Gastroesophageal sphincter (tissue), 3 donors: ENCODE measurements around the gene SBNO1.

ENCODE experiments used
- POLR2AphosphoS5 ChIP-seq: sonication (generic); formaldehyde crosslinking; IDR thresholded peaks from one replicate; pipeline ENCODE4 v1.6.1; 2017; ENCODE audit warnings: antibody characterized with exemption
- TF ChIP-seq, protein P1 (sequence below), 4 experiments: fragments of 200-600 bp in 2 of 4; fragments of 450-650 bp in 2 of 4; sonication (generic) in 1 of 4; IDR thresholded peaks; one replicate each; pipeline ENCODE4 v1.5.1; 2017 to 2019; ENCODE audit warnings: antibody characterized with exemption in 4 of 4, mild to moderate bottlenecking in 2 of 4, moderate library complexity in 2 of 4

DNA sequence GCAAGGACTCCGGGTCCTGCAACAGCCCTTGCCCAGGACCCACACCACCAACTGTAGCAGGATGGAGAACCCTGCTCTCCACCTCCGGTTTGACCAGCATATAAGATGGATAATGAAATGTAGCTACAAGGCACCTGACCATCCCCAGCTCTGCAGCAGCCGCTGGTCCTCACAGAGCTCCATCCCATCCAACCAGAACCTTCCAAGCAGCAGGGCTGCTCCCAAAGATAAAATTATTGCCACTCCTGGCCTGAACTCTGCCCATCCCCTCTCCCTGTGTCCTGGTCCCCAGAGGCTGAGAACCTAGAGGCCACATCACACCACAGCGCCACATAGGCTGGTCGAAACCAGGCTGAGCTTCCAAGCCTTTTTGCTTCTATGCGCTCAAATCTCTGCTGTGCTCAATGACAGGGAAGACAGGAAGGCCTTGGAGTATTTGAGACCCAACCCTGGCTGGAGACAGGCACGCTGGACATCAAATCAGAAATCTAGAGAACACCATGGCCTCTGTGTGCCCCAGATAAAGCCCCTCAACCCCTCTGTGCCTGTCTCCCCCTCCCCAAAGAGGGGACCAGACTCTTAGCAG is 97.2 kb downstream of the SBNO1 start:
- no peak for TF ChIP-seq POLR2AphosphoS5
- TF ChIP-seq, protein P1, sequence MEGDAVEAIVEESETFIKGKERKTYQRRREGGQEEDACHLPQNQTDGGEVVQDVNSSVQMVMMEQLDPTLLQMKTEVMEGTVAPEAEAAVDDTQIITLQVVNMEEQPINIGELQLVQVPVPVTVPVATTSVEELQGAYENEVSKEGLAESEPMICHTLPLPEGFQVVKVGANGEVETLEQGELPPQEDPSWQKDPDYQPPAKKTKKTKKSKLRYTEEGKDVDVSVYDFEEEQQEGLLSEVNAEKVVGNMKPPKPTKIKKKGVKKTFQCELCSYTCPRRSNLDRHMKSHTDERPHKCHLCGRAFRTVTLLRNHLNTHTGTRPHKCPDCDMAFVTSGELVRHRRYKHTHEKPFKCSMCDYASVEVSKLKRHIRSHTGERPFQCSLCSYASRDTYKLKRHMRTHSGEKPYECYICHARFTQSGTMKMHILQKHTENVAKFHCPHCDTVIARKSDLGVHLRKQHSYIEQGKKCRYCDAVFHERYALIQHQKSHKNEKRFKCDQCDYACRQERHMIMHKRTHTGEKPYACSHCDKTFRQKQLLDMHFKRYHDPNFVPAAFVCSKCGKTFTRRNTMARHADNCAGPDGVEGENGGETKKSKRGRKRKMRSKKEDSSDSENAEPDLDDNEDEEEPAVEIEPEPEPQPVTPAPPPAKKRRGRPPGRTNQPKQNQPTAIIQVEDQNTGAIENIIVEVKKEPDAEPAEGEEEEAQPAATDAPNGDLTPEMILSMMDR (IDR thresholded peaks at IDR 0.05): no peak
